GM12864 (cell line): ENCODE measurements around the gene HOXB1.

ENCODE experiments used
- DNase-seq: peaks from one replicate; pipeline ENCODE4 v3.0.0-alpha.2; 2011; ENCODE audit warnings: low read depth
- H3K4me3 ChIP-seq: 2 replicates; pipeline ENCODE4 v1.5.1; 2011; ENCODE audit warnings: mild to moderate bottlenecking, low read depth, low read length, control low read depth
- CTCF ChIP-seq: IDR thresholded peaks from 2 replicates; pipeline ENCODE4 v1.5.1; 2011; ENCODE audit warnings: low read depth, mild to moderate bottlenecking, moderate library complexity, low read length, control low read depth, inconsistent platforms; ENCODE audit errors: missing control alignments

HOXB1 gene

DNA sequence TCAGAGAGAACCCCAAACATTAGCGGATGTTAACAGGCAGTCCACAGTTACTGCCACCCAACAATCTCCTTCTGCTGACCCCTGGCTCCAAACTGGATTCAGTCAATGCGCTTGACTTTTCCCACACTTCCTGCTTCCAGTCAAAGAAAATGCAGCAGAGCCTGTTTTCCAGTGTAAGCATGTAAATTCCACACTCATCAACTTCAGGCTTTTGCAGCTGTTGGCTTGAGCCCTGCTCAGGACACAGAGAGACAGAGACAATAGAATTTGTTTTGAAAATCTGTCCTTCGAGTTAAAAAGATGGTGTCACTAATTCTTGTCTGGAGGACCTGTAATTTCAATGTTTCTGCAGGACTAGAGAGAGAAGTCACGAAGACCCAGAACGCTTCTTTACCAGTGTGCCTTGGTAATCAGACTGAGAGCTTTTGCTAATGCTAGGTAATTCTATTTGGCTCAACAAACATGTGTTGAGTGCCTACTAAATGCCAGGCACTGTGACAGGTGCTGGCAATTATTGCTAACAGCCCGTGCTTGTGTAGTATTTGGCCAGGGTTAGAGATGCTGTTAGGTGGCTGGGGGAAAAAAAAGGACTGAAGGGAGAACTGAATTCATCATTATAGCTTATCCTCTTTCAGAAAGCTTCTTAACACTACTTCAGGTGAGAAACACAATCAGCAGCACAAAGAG, 32.5 kb downstream of the HOXB1 start:
- TF ChIP-seq CTCF = no peak
- no peak overlapping the region for H3K4me3 ChIP-seq
- no peak for DNase-seq

DNA sequence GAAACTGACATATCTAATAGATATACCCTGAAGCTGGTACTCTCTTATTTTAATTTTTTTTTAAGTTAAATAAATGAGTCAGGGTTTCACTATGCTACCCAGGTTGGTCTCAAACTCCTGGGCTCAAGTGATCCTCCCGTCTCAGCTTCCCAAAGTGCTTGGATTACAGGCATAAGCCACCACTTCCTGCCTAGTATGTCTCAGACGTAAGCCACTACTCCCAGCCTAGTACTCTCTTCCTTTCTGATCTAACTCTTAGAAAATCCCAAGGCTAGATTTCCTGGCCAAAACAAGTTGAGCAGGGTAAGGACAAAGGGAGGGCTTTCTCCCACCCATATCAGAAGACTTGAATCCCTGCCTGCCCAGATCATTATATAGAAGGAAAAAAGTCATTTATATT, 33.7 kb downstream of the HOXB1 start:
- no peak for TF ChIP-seq CTCF
- DNase-seq = no peak
- no peak overlapping the region for H3K4me3 ChIP-seq

- no peak overlapping the region for H3K4me3 ChIP-seq
- TF ChIP-seq CTCF = no peak
- no peak for DNase-seq
Observed at GRCh38 chr17:48494335-48494734, 36.5 kb downstream of the HOXB1 start.

- peak; percentile 93 for TF ChIP-seq CTCF
- no peak for DNase-seq
- H3K4me3 ChIP-seq = peak overlapping the region; percentile 51
Observed at GRCh38 chr17:48492401-48493298, 38.2 kb downstream of the HOXB1 start.

DNA sequence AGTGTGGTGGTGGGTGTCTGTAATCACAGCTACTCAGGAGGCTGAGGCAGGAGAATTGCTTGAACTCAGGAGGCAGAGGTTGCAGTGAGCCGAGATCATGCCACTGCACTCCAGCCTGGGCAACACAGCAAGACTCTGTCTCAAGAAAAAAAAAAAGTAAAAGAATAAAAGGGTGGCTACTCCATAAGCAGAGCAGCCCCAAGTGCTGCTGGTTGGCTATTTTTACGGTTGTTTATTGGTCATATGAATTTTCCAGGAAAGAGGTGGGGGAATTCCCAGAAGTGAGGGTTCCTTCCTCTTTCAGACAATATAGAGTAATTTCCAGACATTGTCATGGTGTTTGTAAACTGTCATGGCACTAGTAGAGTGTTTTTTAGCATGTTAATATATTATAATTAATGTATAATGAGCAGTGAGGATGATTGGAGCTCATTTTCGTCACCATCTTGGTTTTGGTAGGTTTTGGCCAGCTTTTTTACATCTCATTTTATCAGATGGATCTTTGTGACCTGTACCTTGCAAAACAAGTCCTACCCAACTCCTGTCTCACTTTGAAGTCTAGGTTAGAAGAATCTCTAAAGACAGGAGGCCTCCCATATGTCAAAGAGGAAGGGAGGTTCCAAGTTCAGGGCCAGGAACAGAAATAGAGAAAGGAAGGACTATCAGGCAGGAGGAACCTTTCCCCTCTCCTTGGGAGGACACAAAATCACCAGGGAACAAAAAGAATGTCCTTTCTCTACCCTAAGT, 39.1 kb downstream of the HOXB1 start:
- no peak for TF ChIP-seq CTCF
- DNase-seq = no peak
- H3K4me3 ChIP-seq = no peak overlapping the region

DNA sequence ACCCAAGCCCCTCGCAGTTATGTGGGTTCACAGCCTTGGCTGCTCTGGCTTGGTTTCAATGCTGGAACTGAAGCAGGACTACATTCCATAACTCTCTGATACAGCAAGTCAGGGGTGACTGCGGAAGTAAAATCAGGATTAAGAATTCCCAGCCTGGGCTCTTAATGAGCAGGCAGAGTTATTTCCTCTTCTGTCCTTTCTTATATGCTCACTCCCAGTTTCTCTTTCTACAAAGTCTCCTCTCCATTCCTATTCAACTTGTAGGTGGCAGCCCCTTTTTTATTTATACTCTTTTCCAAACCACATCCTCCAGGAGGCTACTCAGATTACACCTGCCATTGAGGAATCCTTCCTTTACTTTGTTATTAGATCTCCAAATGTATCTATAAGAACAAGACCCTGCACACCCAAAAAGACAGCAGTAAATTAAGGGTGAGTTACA, 40.3 kb downstream of the HOXB1 start:
- no peak overlapping the region for H3K4me3 ChIP-seq
- no peak for DNase-seq
- TF ChIP-seq CTCF = no peak
